HG03460 (cell line): ENCODE data around the gene SMARCC1.
"Not testable (repeated sequence)": the region's sequence is repeated elsewhere in the genome, so short reads cannot be mapped to it uniquely, and the experiment has no call there.

Experiments
- ATAC-seq: cut with Tn5 transposase; IDR thresholded peaks from one replicate; pipeline ENCODE4 v1.9.1; 2021; ENCODE audit not compliant: unreplicated experiment

SMARCC1 gene

DNA sequence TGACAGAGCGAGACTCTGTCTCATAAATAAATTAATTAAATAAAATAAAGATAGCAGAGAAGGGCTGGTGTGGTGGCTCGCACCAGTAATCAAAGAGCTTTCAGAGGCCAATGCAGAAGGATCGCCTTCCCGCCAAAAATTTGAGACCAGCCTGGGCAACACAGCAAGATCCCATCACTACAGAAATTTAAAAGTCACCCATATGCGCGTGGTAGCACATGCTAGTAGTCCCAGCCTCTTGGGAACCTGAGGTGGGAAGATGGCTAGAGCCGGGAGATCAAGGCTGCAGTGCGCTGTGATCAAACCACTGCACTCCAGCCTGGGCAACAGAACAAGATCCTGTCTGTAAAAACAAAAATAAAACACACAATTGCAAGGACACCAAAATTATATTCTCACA lies 9.6 kb downstream of the SMARCC1 start:
- ATAC-seq = no peak

DNA sequence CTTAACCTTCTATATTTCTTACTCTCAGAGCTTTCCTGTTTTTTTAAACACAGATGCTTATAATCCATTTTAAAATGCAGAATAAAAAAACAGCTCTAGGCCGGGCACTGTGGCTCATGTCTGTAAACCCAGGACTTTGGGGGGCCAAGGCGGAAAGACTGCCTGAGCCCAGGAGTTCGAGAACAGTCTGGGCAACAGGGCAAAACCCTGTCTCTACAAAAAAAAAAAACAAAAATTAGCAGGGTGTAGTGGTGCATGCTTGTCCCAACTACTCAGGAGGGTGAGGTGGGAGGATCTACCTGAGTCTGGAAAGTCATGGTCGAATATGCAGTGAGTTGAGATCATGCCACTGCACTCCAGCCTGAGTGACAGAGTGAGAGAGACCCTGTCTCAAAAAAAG lies 15.5 kb downstream of the SMARCC1 start:
- no peak for ATAC-seq

DNA sequence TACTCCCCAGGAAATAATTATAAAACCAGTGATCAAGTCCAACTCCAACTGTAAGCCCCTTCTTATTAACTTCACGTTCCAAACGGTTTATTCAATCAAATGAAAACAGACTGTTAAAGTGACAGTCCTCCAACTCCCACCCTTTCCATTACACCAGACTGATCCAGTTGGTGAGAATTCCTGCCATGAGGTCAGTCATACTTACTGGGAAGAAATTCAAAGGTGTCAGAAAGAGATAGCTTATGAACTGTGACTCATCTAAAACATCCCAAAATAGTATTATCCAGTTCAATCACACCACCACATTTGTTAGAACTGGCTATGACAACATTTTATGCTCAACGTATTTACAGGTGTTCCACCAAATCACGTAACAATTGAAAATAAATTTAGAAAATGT lies 19.5 kb downstream of the SMARCC1 start:
- ATAC-seq = no peak

DNA sequence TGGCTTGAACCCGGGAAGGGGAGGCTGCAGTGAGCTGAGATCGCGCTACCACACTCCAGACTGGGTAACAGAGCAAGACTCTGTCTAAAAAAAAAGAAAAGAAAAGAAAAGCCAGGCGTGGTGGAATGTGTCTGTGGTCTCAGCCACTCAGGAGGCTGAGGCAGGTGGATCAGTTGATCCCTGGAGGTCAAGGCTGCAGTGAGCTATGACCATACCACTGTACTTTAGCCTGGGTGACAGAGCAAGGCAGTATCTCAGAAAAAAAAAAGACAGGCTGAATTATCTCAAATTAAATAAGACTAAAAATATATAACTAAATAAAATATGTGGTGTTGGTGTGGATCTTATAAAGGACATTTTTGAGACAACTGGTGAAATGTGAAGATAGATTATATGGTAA lies 20.6 kb downstream of the SMARCC1 start:
- ATAC-seq = no peak

DNA sequence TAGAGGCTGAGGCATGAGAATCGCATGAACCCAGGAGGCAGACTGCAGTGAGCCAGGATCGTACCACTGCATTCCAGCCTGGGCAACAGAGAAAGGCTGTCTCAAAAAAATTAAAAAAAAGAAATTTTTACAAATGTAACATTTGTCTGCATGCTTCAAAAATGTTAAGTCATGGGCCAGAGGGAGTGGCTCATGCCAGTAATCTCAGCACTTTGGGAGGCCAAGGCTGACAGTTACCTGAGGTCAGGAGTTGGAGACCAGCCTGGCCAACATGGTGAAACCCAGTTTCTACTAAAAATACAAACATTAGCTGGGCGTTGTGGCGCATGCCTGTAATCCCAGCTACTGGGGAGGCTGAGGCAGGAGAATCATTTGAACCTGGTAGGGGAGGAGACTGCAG lies 21.5 kb downstream of the SMARCC1 start:
- not testable (repeated sequence) for ATAC-seq

DNA sequence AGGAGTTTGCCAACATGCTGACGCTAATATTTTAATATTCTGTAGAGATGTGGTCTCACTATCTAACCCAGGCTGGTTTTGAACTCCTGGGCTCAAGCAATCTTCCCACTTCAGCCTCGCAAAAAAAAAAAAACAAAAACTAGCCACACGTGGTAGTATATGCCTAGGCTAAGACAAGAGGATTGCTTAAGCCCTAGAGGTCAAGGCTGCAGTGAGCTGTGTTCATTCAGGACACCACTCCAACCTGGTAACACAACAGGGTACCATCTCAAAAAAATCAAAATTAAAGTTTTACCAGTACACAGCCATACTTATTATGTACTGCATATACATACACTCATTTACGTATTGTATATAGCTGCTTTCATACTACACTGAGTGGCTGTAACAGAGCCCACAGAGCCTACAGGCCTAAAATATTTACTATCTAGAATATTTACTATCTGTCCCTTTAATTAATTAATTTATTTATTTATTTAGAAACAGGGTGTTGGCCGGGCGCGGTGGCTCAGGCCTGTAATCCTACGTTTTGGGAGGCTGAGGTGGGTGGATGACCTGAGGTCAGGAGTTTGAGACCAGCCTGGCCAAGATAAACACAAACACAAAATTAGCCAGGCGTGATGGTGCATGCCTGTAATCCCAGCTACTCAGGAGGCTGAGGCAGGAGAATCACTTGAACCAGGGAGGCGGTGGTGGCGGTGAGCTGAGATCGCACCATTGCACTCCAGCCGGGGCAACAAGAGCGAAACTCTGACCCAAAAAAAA lies 23.2 kb downstream of the SMARCC1 start:
- no peak for ATAC-seq

DNA sequence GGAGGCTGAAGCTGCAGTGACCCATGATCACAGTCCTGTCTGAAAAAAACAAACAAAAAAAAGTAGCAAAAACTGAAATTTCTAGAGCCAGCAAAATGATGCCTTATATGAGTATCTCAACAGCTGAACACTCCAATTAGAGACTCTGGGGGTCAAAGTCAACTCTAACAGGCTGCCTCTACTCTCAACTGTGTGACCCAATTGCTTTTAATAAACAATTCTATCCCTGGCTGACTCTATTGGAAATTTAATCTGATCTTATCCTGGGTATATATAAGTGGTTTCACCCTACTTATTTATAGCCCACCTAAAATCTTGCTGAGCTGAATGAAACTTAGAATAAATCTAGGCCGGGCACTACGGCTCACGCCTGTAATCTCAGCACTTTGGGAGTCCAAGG lies 29.0 kb downstream of the SMARCC1 start:
- no peak for ATAC-seq

DNA sequence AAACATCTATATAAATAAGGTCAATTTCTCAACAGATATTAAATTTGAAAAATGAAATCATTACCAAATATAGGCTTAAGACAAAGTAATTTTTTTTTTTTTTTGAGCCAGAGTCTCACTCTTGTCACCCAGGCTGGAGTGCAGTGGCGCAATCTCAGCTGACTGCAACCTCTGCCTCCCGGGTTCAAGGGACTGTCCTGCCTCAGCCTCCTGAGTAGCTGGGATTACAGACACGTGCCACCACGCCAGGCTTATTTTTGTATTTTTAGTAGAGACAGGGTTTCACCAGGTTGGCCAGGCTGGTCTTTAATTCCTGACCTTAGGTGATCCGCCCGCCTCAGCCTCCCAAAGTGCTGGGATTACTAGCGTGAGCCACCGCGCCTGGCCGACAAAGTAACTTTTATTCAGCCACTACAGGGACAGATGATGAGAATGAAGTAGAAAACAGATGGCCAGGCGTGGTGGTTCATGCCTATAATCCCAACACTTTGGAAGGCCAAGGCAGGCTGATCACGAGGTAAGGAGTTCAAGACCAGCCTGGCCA lies 30.8 kb downstream of the SMARCC1 start:
- not testable (repeated sequence) for ATAC-seq

DNA sequence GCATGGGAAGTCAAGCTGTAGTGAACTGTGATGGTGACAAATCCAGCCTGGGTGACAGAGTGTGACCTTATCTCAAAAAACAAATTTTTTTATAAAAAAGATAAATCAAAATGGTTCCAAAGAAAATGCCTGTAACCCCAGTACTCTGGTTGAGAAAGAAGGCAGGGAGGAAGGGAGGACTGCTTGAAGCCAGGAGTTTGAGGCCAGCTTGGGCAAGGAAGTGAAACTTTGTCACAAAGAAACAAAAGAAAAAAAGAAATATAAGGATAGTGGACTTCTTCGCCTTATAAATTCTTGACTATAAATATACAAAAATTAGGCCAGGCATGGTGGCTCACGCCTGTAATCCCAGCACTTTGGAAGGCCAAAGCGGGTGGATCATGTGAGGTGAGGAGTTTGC lies 34.1 kb downstream of the SMARCC1 start:
- no peak for ATAC-seq

DNA sequence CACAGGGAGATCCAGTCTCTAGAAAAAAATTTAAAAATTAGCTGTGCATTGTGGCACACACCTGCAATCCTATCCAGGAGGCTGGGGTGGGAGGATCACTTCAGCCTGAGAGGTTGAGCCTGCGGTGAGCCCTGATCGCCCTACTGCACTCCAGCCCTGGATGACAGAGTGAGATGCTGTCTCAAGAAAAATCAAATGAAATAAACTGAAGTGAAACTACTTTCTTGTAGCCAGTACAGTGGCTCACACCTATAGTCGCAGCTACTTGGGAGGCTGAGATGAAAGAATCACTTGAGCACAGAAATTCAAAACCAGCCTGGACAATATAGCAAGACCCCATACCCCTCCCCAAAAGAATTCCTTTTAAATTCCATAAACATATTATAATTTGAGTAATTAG lies 35.4 kb downstream of the SMARCC1 start:
- no peak for ATAC-seq

DNA sequence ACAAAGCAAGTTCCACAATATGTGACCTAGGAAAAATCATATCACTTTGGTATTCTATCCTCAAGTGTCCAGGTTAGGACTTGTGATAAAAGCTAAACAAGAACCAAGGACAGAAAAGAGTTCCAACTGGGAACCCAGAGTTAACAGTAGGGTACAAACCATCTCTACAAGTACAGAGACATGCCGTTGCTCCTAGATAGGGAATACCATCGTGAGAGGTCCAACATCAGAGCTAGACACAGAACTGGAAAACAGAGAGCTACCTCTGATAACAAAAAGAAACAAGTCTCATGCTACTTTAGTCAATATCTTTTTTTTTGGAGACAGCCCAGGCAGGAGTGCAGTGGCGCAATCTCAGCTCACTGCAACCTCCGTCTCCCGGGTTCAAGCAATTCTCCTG lies 37.8 kb downstream of the SMARCC1 start:
- no peak for ATAC-seq

DNA sequence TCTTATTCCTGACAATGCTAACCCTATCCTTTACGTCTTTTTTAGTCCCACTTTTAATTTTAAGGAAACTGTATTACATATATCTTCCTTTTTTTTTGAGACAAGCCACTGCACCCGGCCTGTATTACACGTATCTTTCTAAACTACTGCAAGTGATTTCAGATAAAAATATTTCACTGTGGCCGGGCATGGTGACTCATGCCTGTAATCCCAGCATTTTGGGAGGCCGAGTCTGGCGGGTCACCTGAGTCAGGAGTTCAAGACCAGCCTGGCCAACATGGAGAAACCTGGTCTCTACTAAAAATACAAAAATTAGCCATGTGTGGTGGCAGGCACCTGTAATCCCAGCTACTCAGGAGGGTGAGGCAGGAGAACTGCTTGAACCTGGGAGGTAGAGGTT lies 38.3 kb downstream of the SMARCC1 start:
- ATAC-seq = not testable (repeated sequence)

DNA sequence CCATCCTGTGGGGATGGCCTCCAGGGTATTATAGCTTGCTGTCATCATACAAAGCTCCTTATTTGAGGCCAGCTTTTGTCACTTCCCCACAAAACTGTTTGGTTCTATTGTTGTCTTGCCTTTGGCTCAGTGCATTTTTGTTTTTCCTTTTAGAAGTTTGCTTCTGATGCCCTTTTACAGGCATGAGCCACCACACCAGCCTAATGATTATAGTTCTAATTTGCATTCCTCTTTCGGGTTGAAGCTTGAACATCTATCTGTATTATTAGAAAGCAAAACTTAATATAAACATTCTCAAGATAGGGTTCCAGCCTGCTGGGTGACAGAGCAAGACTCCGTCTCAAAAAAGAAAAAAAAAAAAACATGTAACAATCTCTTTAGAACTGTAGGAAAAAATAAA lies 39.8 kb downstream of the SMARCC1 start:
- peak; percentile 73 for ATAC-seq

DNA sequence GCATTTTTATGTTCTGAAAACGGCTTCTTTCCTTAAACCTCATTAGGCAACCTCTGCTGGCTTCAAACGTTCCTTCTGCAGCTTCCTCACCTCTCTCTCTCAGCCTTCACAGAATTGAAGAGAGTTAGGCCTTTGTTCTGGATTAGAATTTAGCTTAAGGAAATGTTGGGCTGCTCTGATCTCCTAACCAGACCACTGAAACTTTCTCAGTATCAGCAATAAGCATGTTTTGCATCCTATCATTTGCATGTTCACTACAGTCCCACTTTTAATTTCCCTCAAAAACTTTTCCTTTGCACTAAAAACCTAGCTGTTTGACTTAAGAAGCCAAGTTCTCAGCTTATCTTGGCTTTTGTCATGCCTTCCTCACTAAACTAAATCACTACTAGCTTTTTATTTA lies 49.5 kb downstream of the SMARCC1 start:
- ATAC-seq = no peak

DNA sequence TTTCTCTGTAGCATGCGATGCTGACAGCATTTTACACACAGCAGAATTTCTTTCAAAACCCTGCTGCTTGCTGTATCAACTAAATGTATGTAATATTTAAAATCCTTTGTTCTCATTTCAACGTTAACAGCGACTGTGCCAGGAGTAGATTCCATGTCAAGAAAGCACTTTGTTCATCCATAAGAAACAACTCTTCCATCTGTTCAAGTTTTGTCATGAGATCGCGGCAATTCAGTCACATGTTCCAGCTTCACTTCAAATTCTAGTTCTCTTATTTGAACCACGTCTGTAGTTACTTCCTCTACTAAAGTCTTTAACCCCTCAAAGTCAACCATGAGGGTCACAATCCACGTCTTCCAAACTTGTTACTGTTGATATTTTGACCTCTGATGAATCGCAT lies 50.6 kb downstream of the SMARCC1 start:
- ATAC-seq = no peak

DNA sequence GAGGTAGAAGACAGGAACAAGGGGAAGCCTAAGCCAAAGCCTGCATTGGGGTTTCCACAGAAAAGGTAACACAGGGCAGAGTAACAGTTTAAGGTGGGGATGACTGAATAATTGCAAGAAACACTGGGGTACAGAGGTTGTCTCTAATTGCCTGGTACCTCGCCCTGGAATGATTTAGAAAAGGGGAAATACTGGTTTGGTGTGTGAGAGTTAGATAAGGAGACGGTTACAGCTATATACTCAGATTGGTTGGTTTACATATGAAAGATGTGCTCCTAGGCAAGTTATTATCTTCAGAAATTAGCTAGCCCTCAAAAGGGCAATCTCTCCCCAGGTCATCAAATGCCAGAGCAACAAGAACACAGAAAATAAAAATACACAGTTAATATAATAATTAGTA lies 58.8 kb downstream of the SMARCC1 start:
- ATAC-seq = no peak

DNA sequence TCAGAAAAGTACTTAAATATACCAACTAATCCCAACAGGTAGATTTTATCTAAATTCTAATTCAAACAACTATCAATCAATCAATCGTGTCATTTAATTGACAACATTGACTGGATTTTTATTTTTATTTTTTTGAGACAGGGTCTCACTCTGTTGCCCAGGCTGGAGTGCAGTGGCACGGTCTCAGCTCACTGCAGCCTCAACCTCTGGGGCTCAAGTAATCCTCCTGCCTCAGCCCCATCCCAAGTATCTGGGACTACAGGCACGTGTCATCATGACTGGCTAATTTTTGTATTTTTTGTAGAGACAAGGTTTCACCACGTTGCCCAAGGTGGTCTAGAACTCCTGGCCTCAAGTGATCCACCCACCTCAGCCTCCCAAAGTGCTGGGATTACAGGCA lies 64.2 kb downstream of the SMARCC1 start:
- not testable (repeated sequence) for ATAC-seq

DNA sequence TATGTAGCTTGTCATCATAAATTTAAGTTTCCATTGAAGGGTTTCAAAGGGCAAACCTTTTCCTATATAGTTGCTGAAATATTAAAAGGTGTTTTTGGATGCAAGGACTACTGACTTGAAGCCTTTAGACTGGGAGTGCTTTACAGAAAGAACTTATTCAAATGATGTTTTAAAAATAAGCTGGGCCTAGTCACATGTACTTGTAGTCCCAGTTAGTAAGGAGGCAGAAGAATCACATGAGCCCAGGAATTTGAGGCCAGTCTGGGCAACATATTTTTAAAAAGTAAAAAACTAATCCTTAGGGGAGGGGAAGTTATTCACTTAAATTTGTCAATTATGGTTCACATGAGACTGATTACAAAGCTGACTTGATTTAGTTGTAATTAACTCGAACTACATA lies 65.0 kb downstream of the SMARCC1 start:
- ATAC-seq = no peak

DNA sequence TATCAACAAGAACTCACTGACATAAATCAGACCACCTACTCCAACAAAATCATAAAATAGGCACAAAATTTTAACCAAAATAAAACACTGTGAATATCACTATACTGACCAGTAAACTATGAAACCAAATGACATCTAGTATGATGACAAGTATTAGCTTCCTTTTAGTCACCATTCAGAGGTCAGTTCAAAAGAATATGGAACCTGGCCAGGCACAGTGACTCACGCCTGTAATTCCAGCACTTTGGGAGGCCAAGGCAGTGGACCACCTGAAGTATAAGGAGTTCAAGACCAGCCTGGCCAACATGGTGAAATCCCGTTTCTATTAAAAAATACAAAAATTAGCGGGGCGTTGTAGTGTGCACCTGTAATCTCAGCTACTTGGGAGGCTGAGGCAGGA lies 65.8 kb downstream of the SMARCC1 start:
- ATAC-seq = no peak

DNA sequence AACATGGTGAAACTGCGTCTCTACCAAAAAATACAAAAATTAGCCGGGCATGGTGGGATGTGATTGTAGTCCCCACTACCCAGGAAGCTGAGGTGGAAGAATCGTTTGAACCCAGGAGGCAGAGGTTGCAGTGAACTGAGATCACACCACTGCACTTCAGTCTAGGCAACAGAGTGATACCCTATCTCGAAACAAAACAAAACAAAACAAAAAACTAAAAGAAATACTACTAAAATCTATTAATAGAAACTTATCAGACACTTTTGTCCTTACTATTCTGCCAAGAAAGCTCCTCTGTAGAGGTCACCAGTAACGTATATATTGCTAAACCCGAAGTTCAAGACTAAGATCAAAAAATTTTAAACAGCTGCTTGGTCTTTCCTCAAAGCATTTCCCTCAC lies 67.1 kb downstream of the SMARCC1 start:
- ATAC-seq = no peak

DNA sequence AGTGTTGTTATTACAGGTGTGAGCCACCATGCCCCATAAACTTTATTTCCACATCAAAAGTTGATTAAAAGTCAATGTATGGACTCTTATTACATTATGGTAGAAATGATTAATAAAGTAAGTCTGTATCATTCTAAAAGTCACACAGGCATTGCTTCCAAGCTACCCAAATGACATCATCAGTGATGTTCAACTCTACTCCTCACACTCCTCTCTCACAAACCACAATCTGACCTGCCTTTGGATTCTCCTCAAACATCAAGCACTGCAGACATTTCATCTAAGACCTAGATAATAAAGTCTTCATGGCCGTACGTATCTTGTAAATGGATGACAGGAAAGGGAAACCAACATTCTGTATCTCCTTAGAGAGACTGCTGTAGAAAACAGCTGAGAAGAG lies 68.0 kb downstream of the SMARCC1 start:
- no peak for ATAC-seq

DNA sequence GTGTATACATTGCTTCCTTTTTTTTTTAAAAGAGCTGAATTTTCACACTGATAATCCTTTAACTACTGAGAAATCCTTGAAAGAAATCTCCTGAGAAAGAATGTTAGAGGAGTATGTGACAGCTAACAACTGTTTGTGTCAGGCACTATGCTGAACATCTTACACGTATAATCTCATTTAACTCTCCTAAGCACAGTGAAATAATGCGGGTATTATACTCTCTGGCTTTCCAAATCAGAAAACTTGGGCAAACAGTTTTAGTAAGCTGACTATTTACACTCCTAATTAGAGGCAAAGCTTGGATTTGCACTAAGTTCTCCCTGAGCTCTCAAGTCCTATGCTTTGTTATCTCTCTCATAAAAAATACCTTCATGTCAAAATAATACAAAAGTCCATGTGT lies 69.3 kb downstream of the SMARCC1 start:
- no peak for ATAC-seq

DNA sequence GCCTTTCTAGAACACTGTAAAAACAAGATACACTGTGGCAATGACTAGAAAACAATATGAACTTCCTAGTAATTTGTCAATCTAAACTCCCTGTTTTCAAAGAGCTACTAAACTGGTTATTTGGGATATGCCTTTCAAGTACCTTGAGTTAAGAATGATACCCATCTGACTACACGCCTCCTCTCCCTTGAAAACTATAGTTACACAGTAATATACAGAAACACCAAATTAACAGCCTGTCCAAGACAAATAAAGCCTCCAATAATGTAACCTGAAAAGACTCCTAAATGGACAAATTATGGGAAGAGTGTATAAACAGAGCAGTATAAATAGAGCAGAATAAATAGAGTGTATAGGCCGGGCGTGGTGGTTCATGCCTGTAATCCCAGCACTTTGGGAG lies 70.1 kb downstream of the SMARCC1 start:
- ATAC-seq = no peak
